ENCODE measurements around the gene DENND1B. TPM values are rescaled to one million over a fixed set of nuclear protein-coding genes. Genes with fewer than 3 reads are reported as not detected.

The DENND1B gene
- total RNA-seq, 1 experiment from 2014 or later = 6.3 TPM

- H3K4me3 Mint-ChIP-seq = peak overlapping the region; percentile 5 to 28; a peak in 2 of 5 replicates
- no peak overlapping the region for H3K27ac Mint-ChIP-seq
- H3K14ac ChIP-seq (ENCODE audit: insufficient read depth, low read length) = no peak overlapping the region; the same call in 1 of the 2 replicates
- H3K9me3 Mint-ChIP-seq = peaks cover 17 to 25% of the 10 kb centered on the region in 2 experiments; a peak in 4 of 5 replicates
- H3K18ac ChIP-seq (ENCODE audit: insufficient read length, low read depth, low read length) = no peak overlapping the region
- H3K56ac ChIP-seq (ENCODE audit: insufficient read length, low read depth, low read length) = no peak overlapping the region
- no peaks in the 10 kb centered on the region for H3K23me2 ChIP-seq (ENCODE audit: insufficient read length, low read depth, low read length, poor library complexity, severe bottlenecking)
- H3K79me2 ChIP-seq (ENCODE audit: insufficient read depth, low read length) = no peaks in the 10 kb centered on the region
- H3K27me3 ChIP-seq (ENCODE audit: insufficient read depth, low read length) = no peaks in the 10 kb centered on the region
- no peak overlapping the region for H2AFZ ChIP-seq (ENCODE audit: low read length)
- peaks cover 4% of the 10 kb centered on the region; the same call in 1 of the 2 replicates for H3K4me1 ChIP-seq (ENCODE audit: insufficient read depth, low read length)
- H2BK20ac ChIP-seq (ENCODE audit: low read depth, low read length, poor library complexity, severe bottlenecking) = no peak overlapping the region
- H2BK5ac ChIP-seq (ENCODE audit: insufficient read length, low read length) = no peak overlapping the region
- H3K4me1 Mint-ChIP-seq = peaks cover 16 to 17% of the 10 kb centered on the region in 2 experiments
- H4K8ac ChIP-seq (replicated peaks; ENCODE audit: insufficient read length, low read depth, low read length) = no peak overlapping the region
- H3K9ac ChIP-seq (ENCODE audit: extremely low read depth, insufficient read length, low read length) = no peak overlapping the region
- peaks cover 4% of the 10 kb centered on the region for H3K27me3 Mint-ChIP-seq (ENCODE audit: low read depth)
- no peaks in the 10 kb centered on the region for H4K20me1 ChIP-seq (ENCODE audit: control insufficient read depth, insufficient read depth, insufficient read length)
- H3K9me3 ChIP-seq (ENCODE audit: control insufficient read depth, low read depth, low read length) = no peaks in the 10 kb centered on the region
- no peak overlapping the region for H4K91ac ChIP-seq (ENCODE audit: insufficient read length, low read depth, low read length)
- H2AK5ac ChIP-seq (ENCODE audit: insufficient read length, low read length) = no peak overlapping the region
- no peak overlapping the region for H4K5ac ChIP-seq (ENCODE audit: insufficient read length, low read depth, low read length)
- H2BK120ac ChIP-seq (ENCODE audit: low read depth, low read length, poor library complexity, severe bottlenecking) = no peak overlapping the region
- no peak overlapping the region for H2BK12ac ChIP-seq (ENCODE audit: insufficient read length, low read depth, low read length)
- H3K4me2 ChIP-seq (ENCODE audit: insufficient read depth, insufficient read length, low read length) = no peak overlapping the region
- no peak overlapping the region for H2BK15ac ChIP-seq (ENCODE audit: low read depth, low read length)
- no peak overlapping the region for H3K27ac ChIP-seq (ENCODE audit: insufficient read length, low read depth, low read length)
- no peak for TF ChIP-seq CTCF (conservative IDR thresholded peaks at IDR 0.05)
- H3K36me3 Mint-ChIP-seq (ENCODE audit: insufficient read depth in 1 of 3, low read depth in 3 of 3) = peaks cover 10 to 20% (median 12%) of the 10 kb centered on the region in 3 experiments
- no CpG with 5 or more reads among the region's 4 CpGs for WGBS (ENCODE audit: extremely low coverage, insufficient read length, low lambda C conversion rate)
- H3K4ac ChIP-seq (ENCODE audit: low read depth, low read length) = no peak overlapping the region
- no peaks in the 10 kb centered on the region for H3K79me1 ChIP-seq (ENCODE audit: insufficient read depth, low read depth, low read length, poor library complexity, severe bottlenecking)
- no peak overlapping the region for H3T11ph ChIP-seq (ENCODE audit: low read length)
- no peak overlapping the region for H3K23ac ChIP-seq (ENCODE audit: insufficient read length, low read depth, low read length)
- DNase-seq = no peak
These were observed 26.4 kb upstream of the DENND1B start for GRCh38 chr1:197801684-197802083.
